ENCODE measurements around the gene PARD3B. TPM values are rescaled to one million over a fixed set of nuclear protein-coding genes. Genes with fewer than 3 reads are reported as not detected.

PARD3B gene
- total and polyA plus RNA-seq, 2 of the 13 experiments (the other 11 are each of a cell fraction or from before 2014, with no cell fraction given) = 0.71 to 2.3 TPM

GRCh38 chr2:205633994-205634393 is 1088.7 kb downstream of the PARD3B start:
- Histone ChIP-seq H3K79me2 (ENCODE audit: insufficient read depth, low read length) (no peaks in the 10 kb centered on the region), H3K9ac (ENCODE audit: insufficient read depth, low read depth, low read length) (no peak overlapping the region), H3K27me3 (ENCODE audit: control insufficient read depth in 1 of 2, insufficient read depth in 2 of 2, low read length in 2 of 2) (0 out of 5 replicates have a peak, but pooled peaks cover 0 to 4% of the 10 kb centered on the region in 2 experiments), H3K36me3 (replicated peaks in 1 of 2; ENCODE audit: control insufficient read depth in 1 of 2, insufficient read depth in 2 of 2, low read length in 2 of 2) (no peaks in the 10 kb centered on the region), H3K4me3 (replicated peaks in 1 of 3; ENCODE audit: insufficient read depth in 1 of 3, low read depth in 2 of 3, low read length in 3 of 3) (no peak overlapping the region), H3K4me1 (ENCODE audit: insufficient read depth, low read length) (no peaks in the 10 kb centered on the region), H4K20me1 (ENCODE audit: insufficient read depth, low read length) (no peaks in the 10 kb centered on the region), H3K9me3 (ENCODE audit: low read length) (no peaks in the 10 kb centered on the region), H3K4me2 (ENCODE audit: low read depth, low read length) (no peak overlapping the region), H2AFZ (ENCODE audit: low read length) (no peak overlapping the region), H3K27ac (ENCODE audit: extremely low read length, insufficient read depth, low read length) (no peak overlapping the region)
- DNase-seq (ENCODE audit: low spot score) (no peak), ATAC-seq (no peak), FAIRE-seq (no peak)
- intact Hi-C loops (cut with micrococcal nuclease; ENCODE audit: unreplicated experiment) (no loop called here), in situ Hi-C loops (cut with HindIII; ENCODE audit: extremely low pct_ligation_motif_present, low pct_unique_long_range_greater_than_20kb) (no loop called here)
- no TSS peak for BruUV-seq (replicated peaks)
- CTCF ChIA-PET (ENCODE audit: low intra/inter-chr PET ratio, low total read pairs) = no interaction called here
- 10% methylated on average over 1 of the region's 1 CpG for WGBS (ENCODE audit: low lambda C conversion rate)
- TF ChIP-seq, protein P1, sequence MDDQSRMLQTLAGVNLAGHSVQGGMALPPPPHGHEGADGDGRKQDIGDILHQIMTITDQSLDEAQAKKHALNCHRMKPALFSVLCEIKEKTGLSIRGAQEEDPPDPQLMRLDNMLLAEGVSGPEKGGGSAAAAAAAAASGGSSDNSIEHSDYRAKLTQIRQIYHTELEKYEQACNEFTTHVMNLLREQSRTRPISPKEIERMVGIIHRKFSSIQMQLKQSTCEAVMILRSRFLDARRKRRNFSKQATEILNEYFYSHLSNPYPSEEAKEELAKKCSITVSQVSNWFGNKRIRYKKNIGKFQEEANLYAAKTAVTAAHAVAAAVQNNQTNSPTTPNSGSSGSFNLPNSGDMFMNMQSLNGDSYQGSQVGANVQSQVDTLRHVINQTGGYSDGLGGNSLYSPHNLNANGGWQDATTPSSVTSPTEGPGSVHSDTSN (CRISPR knock-in tag; IDR thresholded peaks at IDR 0.05; ENCODE audit: borderline replicate concordance) = no peak
- TF ChIP-seq KDM6A (CRISPR knock-in tag; IDR thresholded peaks at IDR 0.05; ENCODE audit: low read depth) (no peak), THAP11 (CRISPR knock-in tag; IDR thresholded peaks at IDR 0.05) (no peak)
- POLR2A ChIA-PET = no interaction called here

- Histone ChIP-seq H3K9me3 (ENCODE audit: low read length) (no peaks in the 10 kb centered on the region), H3K4me2 (ENCODE audit: low read depth, low read length) (no peak overlapping the region), H4K20me1 (ENCODE audit: insufficient read depth, low read length) (no peaks in the 10 kb centered on the region), H3K4me3 (replicated peaks in 1 of 3; ENCODE audit: insufficient read depth in 1 of 3, low read depth in 2 of 3, low read length in 3 of 3) (no peak overlapping the region), H3K27ac (ENCODE audit: extremely low read length, insufficient read depth, low read length) (no peak overlapping the region), H3K79me2 (ENCODE audit: insufficient read depth, low read length) (no peaks in the 10 kb centered on the region), H3K4me1 (ENCODE audit: insufficient read depth, low read length) (no peaks in the 10 kb centered on the region), H3K27me3 (ENCODE audit: control insufficient read depth in 1 of 2, insufficient read depth in 2 of 2, low read length in 2 of 2) (0 out of 5 replicates have a peak, but pooled peaks cover 0 to 4% of the 10 kb centered on the region in 2 experiments), H3K9ac (ENCODE audit: insufficient read depth, low read depth, low read length) (no peak overlapping the region), H3K36me3 (replicated peaks in 1 of 2; ENCODE audit: control insufficient read depth in 1 of 2, insufficient read depth in 2 of 2, low read length in 2 of 2) (no peaks in the 10 kb centered on the region), H2AFZ (ENCODE audit: low read length) (no peak overlapping the region)
- WGBS (ENCODE audit: low lambda C conversion rate) = 30% methylated on average over 7 of the region's 7 CpGs
- BruUV-seq (replicated peaks) = no TSS peak
- intact Hi-C loops (cut with micrococcal nuclease; ENCODE audit: unreplicated experiment) = no loop called here
- ATAC-seq = no peak
- no peak for FAIRE-seq
- POLR2A ChIA-PET = no interaction called here
- CTCF ChIA-PET (ENCODE audit: low intra/inter-chr PET ratio, low total read pairs) = no interaction called here
- in situ Hi-C loops (cut with HindIII; ENCODE audit: extremely low pct_ligation_motif_present, low pct_unique_long_range_greater_than_20kb) = no loop called here
- no peak for DNase-seq (ENCODE audit: low spot score)
- TF ChIP-seq ATM (IDR thresholded peaks at IDR 0.05; ENCODE audit: borderline replicate concordance) (no peak), MAFF (IDR thresholded peaks at IDR 0.05; ENCODE audit: low read depth, low read length) (no peak), SIN3B (IDR thresholded peaks at IDR 0.05; ENCODE audit: low read length) (no peak), CHD4 (IDR thresholded peaks at IDR 0.05; ENCODE audit: borderline replicate concordance, low read length) (no peak), SNAPC4 (CRISPR knock-in tag; IDR thresholded peaks at IDR 0.05) (no peak)
- TF ChIP-seq, protein P2, sequence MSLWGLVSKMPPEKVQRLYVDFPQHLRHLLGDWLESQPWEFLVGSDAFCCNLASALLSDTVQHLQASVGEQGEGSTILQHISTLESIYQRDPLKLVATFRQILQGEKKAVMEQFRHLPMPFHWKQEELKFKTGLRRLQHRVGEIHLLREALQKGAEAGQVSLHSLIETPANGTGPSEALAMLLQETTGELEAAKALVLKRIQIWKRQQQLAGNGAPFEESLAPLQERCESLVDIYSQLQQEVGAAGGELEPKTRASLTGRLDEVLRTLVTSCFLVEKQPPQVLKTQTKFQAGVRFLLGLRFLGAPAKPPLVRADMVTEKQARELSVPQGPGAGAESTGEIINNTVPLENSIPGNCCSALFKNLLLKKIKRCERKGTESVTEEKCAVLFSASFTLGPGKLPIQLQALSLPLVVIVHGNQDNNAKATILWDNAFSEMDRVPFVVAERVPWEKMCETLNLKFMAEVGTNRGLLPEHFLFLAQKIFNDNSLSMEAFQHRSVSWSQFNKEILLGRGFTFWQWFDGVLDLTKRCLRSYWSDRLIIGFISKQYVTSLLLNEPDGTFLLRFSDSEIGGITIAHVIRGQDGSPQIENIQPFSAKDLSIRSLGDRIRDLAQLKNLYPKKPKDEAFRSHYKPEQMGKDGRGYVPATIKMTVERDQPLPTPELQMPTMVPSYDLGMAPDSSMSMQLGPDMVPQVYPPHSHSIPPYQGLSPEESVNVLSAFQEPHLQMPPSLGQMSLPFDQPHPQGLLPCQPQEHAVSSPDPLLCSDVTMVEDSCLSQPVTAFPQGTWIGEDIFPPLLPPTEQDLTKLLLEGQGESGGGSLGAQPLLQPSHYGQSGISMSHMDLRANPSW (CRISPR knock-in tag; IDR thresholded peaks at IDR 0.05; ENCODE audit: borderline replicate concordance) = no peak
Measured at GRCh38 chr2:205636549-205637319, 1091.5 kb downstream of the PARD3B start.

All from HepG2 (cell line).